ENCODE measurements around the gene CDR2L.
"Not testable (repeated sequence)": the region's sequence is repeated elsewhere in the genome, so short reads cannot be mapped to it uniquely, and the experiment has no call there.

CDR2L gene

DNA sequence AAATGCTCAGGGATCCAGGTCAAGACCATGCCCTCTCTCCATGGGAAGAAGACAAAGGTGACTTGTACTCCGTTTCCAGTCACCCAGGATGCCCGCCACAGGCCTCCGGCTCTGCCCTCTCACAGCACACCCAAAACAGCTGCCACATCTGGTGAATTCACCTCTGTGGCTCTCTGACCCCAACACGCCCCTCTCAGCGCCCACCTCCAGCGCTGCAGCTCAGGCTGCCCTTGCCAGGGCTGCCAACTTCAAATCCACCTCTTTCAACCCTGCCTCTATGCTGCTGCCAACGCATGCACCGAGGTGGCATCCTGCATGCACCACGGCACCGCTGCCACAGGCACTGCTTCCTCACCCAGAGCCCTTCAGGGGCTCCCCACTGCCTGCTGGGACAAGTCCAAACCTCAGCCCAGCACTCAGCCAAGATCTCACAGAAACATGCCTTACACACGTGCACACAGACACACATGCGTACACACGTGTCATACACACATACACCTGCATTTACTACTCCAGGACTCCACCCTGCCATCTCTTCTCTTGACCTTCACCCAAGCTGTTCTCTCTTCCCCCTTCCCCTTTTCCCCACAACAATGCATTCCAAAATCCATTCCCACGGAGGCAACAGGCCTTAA lies 22.3 kb upstream of the CDR2L start:
- H3K9me3 ChIP-seq (ENCODE audit: control insufficient read depth, insufficient read depth, low read length): no peaks in the 10 kb centered on the region
- H3K4me1 ChIP-seq (ENCODE audit: insufficient read depth, low read length): 0 out of 2 replicates have a peak, but pooled peaks cover 4% of the 10 kb centered on the region
- H3K9ac ChIP-seq (ENCODE audit: low read depth, low read length): no peak overlapping the region
- H3K36me3 ChIP-seq (ENCODE audit: insufficient read depth, low read length): no peaks in the 10 kb centered on the region

DNA sequence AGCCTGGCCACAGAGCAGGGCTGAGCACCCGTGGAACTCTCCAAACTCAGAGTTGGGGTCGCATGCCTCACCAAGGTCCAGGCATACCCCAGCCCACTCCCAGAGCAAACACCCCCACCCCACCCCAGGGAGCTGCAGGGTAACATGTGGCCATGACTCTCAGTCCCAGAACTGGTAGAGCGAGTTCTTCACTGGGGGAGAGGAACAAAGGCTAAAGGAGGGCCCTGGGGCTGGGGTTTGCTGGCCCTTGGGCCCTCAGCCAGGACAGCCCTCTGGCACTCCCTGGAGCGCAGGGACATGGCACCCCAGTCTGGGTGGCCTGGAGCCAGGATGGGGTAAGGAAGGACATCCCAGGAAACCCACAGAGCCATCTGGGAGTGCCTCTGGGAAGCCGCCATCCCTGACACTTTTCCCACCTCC lies 19.1 kb upstream of the CDR2L start:
- H3K9ac ChIP-seq (ENCODE audit: low read depth, low read length): no peak overlapping the region
- H3K9me3 ChIP-seq (ENCODE audit: control insufficient read depth, insufficient read depth, low read length): no peaks in the 10 kb centered on the region
- H3K4me1 ChIP-seq (ENCODE audit: insufficient read depth, low read length): 0 out of 2 replicates have a peak, but pooled peaks cover 4% of the 10 kb centered on the region
- H3K36me3 ChIP-seq (ENCODE audit: insufficient read depth, low read length): no peaks in the 10 kb centered on the region

GRCh38 chr17:74969501-74969900 lies 17.9 kb upstream of the CDR2L start:
- not testable (repeated sequence) for H3K9me3 ChIP-seq (ENCODE audit: control insufficient read depth, insufficient read depth, low read length); H3K4me1 ChIP-seq (ENCODE audit: insufficient read depth, low read length); H3K36me3 ChIP-seq (ENCODE audit: insufficient read depth, low read length); H3K9ac ChIP-seq (ENCODE audit: low read depth, low read length)

GRCh38 chr17:74970395-74970794 lies 17.0 kb upstream of the CDR2L start:
- Histone ChIP-seq H3K4me1 (ENCODE audit: insufficient read depth, low read length) (0 out of 2 replicates have a peak, but pooled peaks cover 4% of the 10 kb centered on the region), H3K36me3 (ENCODE audit: insufficient read depth, low read length) (no peaks in the 10 kb centered on the region), H3K9me3 (ENCODE audit: control insufficient read depth, insufficient read depth, low read length) (no peaks in the 10 kb centered on the region), H3K9ac (ENCODE audit: low read depth, low read length) (no peak overlapping the region)

GRCh38 chr17:74971069-74971841 lies 16.2 kb upstream of the CDR2L start:
- peak overlapping the region; percentile 74; the same call in 1 of the 2 replicates for H3K9ac ChIP-seq (ENCODE audit: low read depth, low read length)
- H3K4me1 ChIP-seq (ENCODE audit: insufficient read depth, low read length): 0 out of 2 replicates have a peak, but pooled peaks cover 4% of the 10 kb centered on the region
- H3K9me3 ChIP-seq (ENCODE audit: control insufficient read depth, insufficient read depth, low read length): no peaks in the 10 kb centered on the region
- no peaks in the 10 kb centered on the region for H3K36me3 ChIP-seq (ENCODE audit: insufficient read depth, low read length)

DNA sequence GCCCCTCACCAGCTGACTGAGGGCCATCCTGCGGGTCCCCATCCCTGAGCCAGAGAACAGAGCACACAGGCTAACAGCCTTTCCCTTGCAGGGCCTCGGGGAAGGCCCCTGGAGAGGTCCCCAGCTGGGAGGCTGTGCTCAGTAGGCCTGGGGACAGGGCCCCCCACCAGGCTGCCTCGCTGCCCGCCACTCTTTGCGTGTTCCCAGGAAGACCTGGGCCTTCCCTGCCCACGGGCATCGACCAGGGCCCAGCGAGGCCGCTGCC lies 15.7 kb upstream of the CDR2L start:
- H3K9ac ChIP-seq (ENCODE audit: low read depth, low read length): peak overlapping the region; percentile 74; the same call in 1 of the 2 replicates

DNA sequence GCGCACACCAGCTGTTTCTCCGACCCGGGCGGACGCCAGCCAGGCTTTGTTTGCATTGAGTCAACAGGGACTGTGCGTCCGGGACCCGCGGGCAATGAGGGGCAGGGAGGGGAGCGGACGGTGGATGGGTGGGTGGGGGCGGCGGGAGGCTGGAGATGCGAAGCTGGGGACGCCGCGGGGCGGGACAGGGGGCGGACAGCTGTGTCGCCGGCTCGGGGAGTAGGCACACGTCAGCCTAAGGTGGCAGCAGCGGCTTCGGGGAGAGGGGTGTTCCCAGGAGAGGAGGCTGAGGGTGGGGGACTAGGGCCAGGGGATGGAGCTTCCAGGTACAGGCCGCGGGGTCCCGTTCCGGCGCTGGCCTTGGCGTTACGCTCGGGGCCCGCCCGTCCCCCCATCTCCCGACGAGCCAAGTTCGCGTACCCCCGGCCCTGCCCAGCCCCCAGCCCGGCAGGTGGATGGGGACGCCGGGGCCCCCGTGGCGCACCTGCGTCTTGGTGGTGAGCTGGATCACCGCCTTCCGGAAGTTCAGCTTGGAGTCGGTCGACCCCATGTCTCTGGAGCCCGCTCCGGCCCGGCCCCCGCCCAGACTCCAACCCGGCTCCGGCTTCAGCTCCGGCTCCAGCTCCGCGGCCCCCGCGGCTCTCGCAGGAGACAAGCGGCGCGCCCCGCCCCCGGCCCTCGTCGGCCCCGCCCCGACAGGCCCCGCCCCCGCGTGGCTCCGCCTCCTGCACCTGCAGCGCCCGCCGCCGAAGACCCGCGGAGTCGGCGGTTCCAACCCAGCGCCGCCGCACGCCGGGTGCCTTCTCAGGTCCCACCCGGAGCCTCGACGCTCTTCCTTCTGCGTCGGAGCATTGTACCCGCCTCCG lies 15.1 kb upstream of the CDR2L start, which contains the start of gene HID1:
Gene HID1 (minus strand): TSS at position 653 of the 866 bp plus-strand sequence. CDS start 103 bp downstream, at position 550.
- Histone ChIP-seq H3K4me1 (ENCODE audit: insufficient read depth, low read length) (0 out of 2 replicates have a peak, but pooled peaks cover 4% of the 10 kb centered on the region), H3K36me3 (ENCODE audit: insufficient read depth, low read length) (no peaks in the 10 kb centered on the region), H3K9ac (ENCODE audit: low read depth, low read length) (peak within 1 kb of the TSS; percentile 74), H3K9me3 (ENCODE audit: control insufficient read depth, insufficient read depth, low read length) (no peaks in the 10 kb centered on the region)

More for the DNA sequence above, 15.7 kb upstream of the CDR2L start:
- no peaks in the 10 kb centered on the region for H3K9me3 ChIP-seq (ENCODE audit: control insufficient read depth, insufficient read depth, low read length)
- H3K36me3 ChIP-seq (ENCODE audit: insufficient read depth, low read length): no peaks in the 10 kb centered on the region
- 0 out of 2 replicates have a peak, but pooled peaks cover 4% of the 10 kb centered on the region for H3K4me1 ChIP-seq (ENCODE audit: insufficient read depth, low read length)

DNA sequence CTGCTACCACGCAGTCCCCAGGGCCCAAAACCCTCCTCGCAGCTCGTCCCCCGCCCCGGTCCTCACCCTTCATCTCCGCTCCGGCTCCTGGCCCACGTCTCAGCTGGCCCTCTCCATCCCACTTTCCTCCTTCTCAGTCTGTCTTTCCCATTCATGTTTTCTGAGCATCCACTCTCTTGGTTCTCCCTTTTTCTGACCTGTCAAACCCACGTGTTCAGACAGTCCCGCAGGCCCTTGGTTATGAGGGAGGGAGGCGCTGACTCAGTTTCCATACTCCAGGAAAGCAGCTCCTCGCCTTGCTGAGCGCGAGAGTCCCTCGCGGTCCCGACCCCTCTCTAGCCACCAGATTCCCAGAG lies 14.5 kb upstream of the CDR2L start:
- Histone ChIP-seq H3K36me3 (ENCODE audit: insufficient read depth, low read length) (no peaks in the 10 kb centered on the region), H3K4me1 (ENCODE audit: insufficient read depth, low read length) (0 out of 2 replicates have a peak, but pooled peaks cover 4% of the 10 kb centered on the region), H3K9me3 (ENCODE audit: control insufficient read depth, insufficient read depth, low read length) (no peaks in the 10 kb centered on the region), H3K9ac (ENCODE audit: low read depth, low read length) (peak overlapping the region; percentile 39)

- Histone ChIP-seq H3K4me1 (ENCODE audit: insufficient read depth, low read length) (no peaks in the 10 kb centered on the region), H3K9ac (ENCODE audit: low read depth, low read length) (no peak overlapping the region), H3K9me3 (ENCODE audit: control insufficient read depth, insufficient read depth, low read length) (no peaks in the 10 kb centered on the region)
Observed at GRCh38 chr17:74975943-74976342, 11.5 kb upstream of the CDR2L start.

DNA sequence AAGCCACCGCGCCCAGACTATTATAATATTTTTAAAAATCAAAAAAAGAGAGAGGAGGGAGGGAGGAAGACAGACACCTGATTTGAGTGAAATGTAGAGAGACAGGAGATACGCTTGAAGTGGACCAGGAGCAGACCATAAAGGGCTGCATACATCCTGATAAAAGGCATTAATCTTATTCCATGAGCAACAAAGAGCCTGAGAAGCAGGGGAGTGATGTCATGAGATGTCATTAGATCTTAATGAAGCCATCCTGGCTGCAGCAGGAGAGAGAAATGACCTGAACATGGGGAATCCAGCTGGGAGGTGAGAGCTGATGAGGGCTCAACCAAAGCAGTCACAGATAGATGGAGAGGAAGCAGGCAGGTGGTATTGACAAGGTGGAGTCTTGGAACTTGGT lies 9.6 kb upstream of the CDR2L start:
- Histone ChIP-seq H3K9ac (ENCODE audit: low read depth, low read length) (no peak overlapping the region), H3K9me3 (ENCODE audit: control insufficient read depth, insufficient read depth, low read length) (no peaks in the 10 kb centered on the region), H3K4me1 (ENCODE audit: insufficient read depth, low read length) (no peaks in the 10 kb centered on the region), H3K36me3 (ENCODE audit: insufficient read depth, low read length) (no peaks in the 10 kb centered on the region)

More at GRCh38 chr17:74975943-74976342, 11.5 kb upstream of the CDR2L start:
- no peaks in the 10 kb centered on the region for H3K36me3 ChIP-seq (ENCODE audit: insufficient read depth, low read length)

DNA sequence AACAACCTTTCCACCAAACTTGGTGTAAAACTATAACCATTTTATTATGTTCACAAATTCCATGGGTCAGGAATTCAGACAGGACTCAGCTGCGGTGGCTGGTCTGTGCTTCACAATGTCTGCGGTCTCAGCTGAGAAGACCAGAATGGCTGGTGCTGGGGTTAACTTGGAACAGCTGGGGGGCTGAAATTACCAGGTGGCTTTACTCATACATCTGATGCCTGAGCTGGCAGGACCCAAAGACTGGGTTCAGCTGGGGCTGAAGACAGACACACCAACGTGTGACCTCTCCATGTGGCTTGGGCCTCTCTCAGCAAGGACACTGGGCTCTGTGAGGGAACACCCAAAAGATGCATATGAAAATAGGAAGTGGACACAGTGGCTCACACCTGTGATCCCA lies 9.2 kb upstream of the CDR2L start:
- Histone ChIP-seq H3K9ac (ENCODE audit: low read depth, low read length) (no peak overlapping the region), H3K9me3 (ENCODE audit: control insufficient read depth, insufficient read depth, low read length) (no peaks in the 10 kb centered on the region), H3K4me1 (ENCODE audit: insufficient read depth, low read length) (no peaks in the 10 kb centered on the region), H3K36me3 (ENCODE audit: insufficient read depth, low read length) (no peaks in the 10 kb centered on the region)

DNA sequence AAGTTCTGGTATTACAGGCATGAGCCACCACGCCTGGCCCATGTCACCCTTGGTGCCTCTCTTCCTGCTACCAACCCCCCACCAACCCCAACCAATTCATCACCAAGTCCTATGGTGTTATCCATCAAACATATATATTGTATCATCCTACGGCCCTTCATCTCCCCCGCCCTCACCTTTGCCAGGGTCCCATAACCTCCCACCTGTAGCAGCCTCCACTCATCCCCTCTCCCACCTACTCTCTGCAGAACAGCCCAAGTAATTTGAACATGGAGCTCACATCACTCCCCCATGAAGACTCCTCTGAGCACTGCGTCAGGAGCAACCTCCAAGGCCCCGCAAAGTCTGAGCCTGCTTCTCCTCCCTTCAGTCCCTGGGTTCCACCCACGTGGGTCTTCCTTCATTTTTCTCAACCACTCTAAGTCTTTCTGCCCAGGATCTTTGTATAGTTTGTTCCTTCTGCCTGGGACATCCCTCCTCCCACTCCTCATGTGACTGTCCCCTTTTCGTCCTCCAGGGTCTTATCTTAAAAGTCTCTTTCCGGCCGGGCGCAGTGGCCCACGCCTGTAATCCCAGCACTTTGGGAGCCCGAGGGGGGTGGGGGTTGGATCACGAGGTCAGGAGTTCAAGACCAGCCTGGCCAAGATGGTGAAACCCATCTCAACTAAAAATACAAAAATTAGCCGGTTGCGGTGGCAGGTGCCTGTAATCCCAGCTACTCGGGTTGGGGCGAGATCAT lies 7.9 kb upstream of the CDR2L start:
- no peaks in the 10 kb centered on the region for H3K4me1 ChIP-seq (ENCODE audit: insufficient read depth, low read length)
- H3K9me3 ChIP-seq (ENCODE audit: control insufficient read depth, insufficient read depth, low read length): no peaks in the 10 kb centered on the region
- H3K36me3 ChIP-seq (ENCODE audit: insufficient read depth, low read length): no peaks in the 10 kb centered on the region
- H3K9ac ChIP-seq (ENCODE audit: low read depth, low read length): no peak overlapping the region

- Histone ChIP-seq H3K36me3 (ENCODE audit: insufficient read depth, low read length) (no peaks in the 10 kb centered on the region), H3K9me3 (ENCODE audit: control insufficient read depth, insufficient read depth, low read length) (no peaks in the 10 kb centered on the region), H3K9ac (ENCODE audit: low read depth, low read length) (peak overlapping the region; percentile 88), H3K4me1 (ENCODE audit: insufficient read depth, low read length) (0 out of 2 replicates have a peak, but pooled peaks cover under 1% of the 10 kb centered on the region)
Observed at GRCh38 chr17:74981318-74981978, 6.0 kb upstream of the CDR2L start.
